BJ (cell line): Measurements from ENCODE around the gene CUX1. TPM values are rescaled to one million over a fixed set of nuclear protein-coding genes. Genes with fewer than 3 reads are reported as not detected.
"Not testable (repeated sequence)": the region's sequence is repeated elsewhere in the genome, so short reads cannot be mapped to it uniquely, and the experiment has no call there.

Experiments used
- CTCF ChIA-PET: fragments of 350-600 bp; formaldehyde crosslinking; extraction: SDS; loops from one replicate; lab custom pipeline; 2021; ENCODE audit warnings: antibody characterized with exemption, inconsistent platforms; lab: Yijun Ruan, JAX
- POLR2A ChIA-PET: fragments of 300-600 bp; sonication (Branson Sonifier 250); formaldehyde crosslinking; extraction: SDS; loops from one replicate; lab custom pipeline; 2021; ENCODE audit warnings: antibody characterized with exemption; lab: Charles Lee
- DNase-seq: peaks from one replicate; pipeline ENCODE4 v3.0.0-alpha.2; 2011; ENCODE audit warnings: low read depth
- H3K27me3 ChIP-seq: 2 replicates; pipeline ENCODE4 v1.6.0; 2011; ENCODE audit warnings: low read length; ENCODE audit not compliant: control insufficient read depth, insufficient read depth
- H3K36me3 ChIP-seq: 2 replicates; pipeline ENCODE4 v1.5.1; 2011; ENCODE audit warnings: low read length; ENCODE audit not compliant: control insufficient read depth, insufficient read depth
- H3K4me3 ChIP-seq: 2 replicates; pipeline ENCODE4 v1.5.1; 2011; ENCODE audit warnings: low read depth, mild to moderate bottlenecking, control low read depth, low read length
- polyA plus RNA-seq: library from polyadenylated mRNA; depleted of rRNA; stranded (reverse); fragments of >200 nt; gene quantifications from 2 replicates; pipeline ENCODE4 v1.2.3, GENCODE V29; 2011
- TF ChIP-seq, protein P1 (sequence below): IDR thresholded peaks from 2 replicates; pipeline ENCODE4 v1.5.1; 2011; ENCODE audit warnings: low read depth, mild to moderate bottlenecking, control low read depth, inconsistent platforms, low read length, moderate library complexity; ENCODE audit not compliant: insufficient read depth

CUX1 gene
- polyA plus RNA-seq, 1 experiment, result 36.5 TPM

DNA sequence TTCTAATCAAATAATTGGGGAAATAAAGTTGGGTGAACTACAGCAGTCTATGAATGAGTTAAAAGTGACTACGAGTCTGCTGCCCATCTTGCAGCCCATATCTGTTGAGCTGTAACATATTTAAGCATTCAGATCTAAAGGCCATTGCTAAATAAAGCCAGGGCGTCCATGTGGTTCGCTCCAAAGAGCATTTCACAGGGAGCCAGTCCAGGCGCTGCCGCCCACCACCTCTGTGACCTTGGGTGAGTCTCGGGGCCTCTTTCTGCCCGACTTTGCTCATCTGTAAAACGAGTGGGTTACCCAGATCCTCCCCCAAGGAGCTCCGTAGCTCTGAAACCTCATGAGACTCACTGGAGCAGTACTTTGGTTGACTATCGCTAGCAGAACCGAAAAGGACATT lies 223.1 kb downstream of the CUX1 start:
- no peaks in the 10 kb centered on the region for H3K27me3 ChIP-seq
- no peak for DNase-seq
- POLR2A ChIA-PET, result no interaction called here
- H3K36me3 ChIP-seq, result no peaks in the 10 kb centered on the region
- TF ChIP-seq, protein P1, sequence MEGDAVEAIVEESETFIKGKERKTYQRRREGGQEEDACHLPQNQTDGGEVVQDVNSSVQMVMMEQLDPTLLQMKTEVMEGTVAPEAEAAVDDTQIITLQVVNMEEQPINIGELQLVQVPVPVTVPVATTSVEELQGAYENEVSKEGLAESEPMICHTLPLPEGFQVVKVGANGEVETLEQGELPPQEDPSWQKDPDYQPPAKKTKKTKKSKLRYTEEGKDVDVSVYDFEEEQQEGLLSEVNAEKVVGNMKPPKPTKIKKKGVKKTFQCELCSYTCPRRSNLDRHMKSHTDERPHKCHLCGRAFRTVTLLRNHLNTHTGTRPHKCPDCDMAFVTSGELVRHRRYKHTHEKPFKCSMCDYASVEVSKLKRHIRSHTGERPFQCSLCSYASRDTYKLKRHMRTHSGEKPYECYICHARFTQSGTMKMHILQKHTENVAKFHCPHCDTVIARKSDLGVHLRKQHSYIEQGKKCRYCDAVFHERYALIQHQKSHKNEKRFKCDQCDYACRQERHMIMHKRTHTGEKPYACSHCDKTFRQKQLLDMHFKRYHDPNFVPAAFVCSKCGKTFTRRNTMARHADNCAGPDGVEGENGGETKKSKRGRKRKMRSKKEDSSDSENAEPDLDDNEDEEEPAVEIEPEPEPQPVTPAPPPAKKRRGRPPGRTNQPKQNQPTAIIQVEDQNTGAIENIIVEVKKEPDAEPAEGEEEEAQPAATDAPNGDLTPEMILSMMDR, result no peak
- no peak overlapping the region for H3K4me3 ChIP-seq
- CTCF ChIA-PET, result no interaction called here

DNA sequence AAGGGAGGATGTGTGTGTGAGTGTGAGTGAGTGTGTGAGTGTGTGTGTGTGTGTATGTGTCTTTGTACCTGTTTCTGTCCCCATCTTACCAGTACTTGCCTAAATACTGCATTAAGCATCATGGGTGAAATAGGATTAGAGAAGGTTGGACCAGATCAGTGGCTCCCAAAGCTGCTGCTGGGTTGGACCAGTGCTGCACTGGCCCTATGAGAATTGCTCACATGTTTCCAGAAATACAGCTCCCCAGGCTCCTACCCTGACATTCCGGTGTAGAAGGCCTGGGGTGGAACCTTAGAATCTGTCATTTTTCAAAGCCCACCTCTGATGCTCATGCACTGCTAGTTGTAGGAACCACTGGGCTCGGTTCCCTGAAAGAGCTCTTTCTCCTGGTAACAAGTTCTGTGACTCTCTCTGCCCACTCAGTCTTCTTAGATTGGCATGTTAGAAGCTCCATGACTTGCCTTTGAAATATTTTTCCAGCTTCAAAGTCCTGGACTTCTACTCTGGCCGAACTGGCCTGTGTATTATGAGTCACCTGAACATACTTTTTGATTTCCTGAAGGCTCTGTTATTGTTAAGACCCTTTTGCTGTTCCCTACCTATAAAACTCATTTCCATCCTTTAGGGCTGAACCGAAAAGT lies 224.7 kb downstream of the CUX1 start:
- no peak overlapping the region for H3K4me3 ChIP-seq
- ChIA-PET POLR2A (interaction anchor here (0.5 kb wide), 1 partner anchor 12 kb away, joined by 7 read pairs; no protein-coding TSS in a partner anchor), CTCF (no interaction called here)
- TF ChIP-seq, protein P1, result no peak
- no peak for DNase-seq
- no peaks in the 10 kb centered on the region for H3K27me3 ChIP-seq
- no peaks in the 10 kb centered on the region for H3K36me3 ChIP-seq

DNA sequence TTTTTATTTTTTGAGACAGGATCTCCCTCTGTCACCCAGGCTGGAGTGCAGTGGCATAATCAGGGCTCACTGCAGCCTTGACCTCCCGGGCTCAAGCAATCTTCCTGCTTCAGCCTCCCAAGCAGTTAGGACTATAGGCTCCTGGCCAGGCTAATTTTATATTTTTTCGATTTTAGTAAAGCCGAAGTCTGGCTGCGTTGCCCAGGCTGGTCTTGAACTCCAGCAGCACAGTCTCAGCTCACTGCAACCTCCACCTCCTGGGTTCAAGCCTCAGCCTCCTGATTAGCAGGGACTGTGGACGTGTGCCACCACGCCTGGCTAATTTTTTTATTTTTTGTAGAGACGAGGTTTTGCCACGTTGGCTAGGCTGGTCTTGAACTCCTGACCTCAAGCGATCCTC lies 225.4 kb downstream of the CUX1 start:
- ChIA-PET CTCF (interaction anchor here (0.6 kb wide), 1 partner anchor 82 kb away, joined by 3 read pairs; no protein-coding TSS in a partner anchor), POLR2A (interaction anchor here (0.5 kb wide), 1 partner anchor 13 kb away, joined by 7 read pairs; no protein-coding TSS in a partner anchor)
- not testable (repeated sequence) for DNase-seq, H3K27me3 ChIP-seq, H3K36me3 ChIP-seq, H3K4me3 ChIP-seq

DNA sequence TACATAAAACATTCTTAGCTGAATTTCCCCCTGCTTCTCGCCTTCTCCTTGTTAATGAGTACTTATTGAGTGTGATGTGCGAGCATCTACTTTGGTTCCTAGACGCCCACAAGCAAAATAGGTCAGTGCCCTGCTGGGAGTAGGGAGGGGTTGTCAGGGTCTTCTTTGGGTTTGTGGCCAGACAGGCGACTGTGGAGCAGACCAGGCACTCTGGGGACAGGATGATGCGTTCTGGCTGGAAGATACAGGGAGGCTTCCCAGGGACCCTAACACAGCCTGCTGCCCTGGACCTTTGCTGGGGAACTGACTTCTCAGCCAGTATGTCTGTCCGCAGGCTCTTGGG lies 227.2 kb downstream of the CUX1 start:
- H3K27me3 ChIP-seq, result no peaks in the 10 kb centered on the region
- ChIA-PET POLR2A (no interaction called here), CTCF (no interaction called here)
- TF ChIP-seq, protein P1, result no peak
- DNase-seq, result no peak
- no peak overlapping the region for H3K4me3 ChIP-seq
- H3K36me3 ChIP-seq, result no peaks in the 10 kb centered on the region

DNA sequence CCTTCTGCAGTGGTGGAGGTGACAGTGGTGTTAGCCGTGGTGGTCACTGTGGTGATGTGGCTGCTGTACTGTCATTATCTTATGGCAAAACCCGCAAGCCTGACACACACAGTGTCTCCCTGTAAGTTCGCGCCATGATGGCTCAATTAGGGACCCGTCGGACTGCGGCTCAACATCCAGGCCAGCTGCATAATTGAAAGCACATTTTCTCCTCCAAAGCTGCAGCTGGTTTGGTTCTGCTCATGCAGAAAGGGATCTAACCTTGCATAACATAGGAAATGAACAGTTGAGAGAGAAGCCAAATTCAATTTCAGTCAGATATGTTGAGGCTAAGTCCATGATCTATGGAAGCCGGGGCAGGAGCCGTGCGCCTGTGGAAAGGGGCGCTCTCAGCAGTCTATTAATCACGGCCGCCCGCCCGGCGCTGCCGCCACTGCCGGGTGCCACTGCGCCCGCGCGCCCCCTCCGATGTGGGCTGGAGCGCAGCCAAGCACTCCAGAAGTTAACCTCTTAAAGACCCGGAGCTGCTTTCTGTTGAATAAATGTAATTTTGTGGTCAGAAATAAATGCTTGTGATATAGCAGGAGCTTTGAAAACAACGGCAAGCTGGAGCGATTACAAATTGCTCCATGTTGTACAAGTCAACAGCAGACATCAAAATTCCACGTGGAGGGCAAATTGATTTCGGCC lies 227.7 kb downstream of the CUX1 start:
- Histone ChIP-seq H3K27me3 (no peaks in the 10 kb centered on the region), H3K36me3 (no peaks in the 10 kb centered on the region), H3K4me3 (no peak overlapping the region)
- CTCF ChIA-PET, result interaction anchor here (1.9 kb wide), 1 partner anchor 11 kb away, joined by 9 read pairs; no protein-coding TSS in a partner anchor
- DNase-seq, result peak; percentile 85
- TF ChIP-seq, protein P1, result no peak
- POLR2A ChIA-PET, result interaction anchor here (0.6 kb wide), 1 partner anchor 42 kb away, joined by 3 read pairs; no protein-coding TSS in a partner anchor
